Lung (tissue), 12 donors: ENCODE data around the gene ICE1. TPM values are rescaled to one million over a fixed set of nuclear protein-coding genes. Genes with fewer than 3 reads are reported as not detected.

Source experiments
- ATAC-seq: fragments of 200-7000 bp; cut with Tn5 transposase; one replicate; pipeline ENCODE4 v1.9.1; 2020; ENCODE audit warnings: moderate number of reproducible peaks; ENCODE audit not compliant: insufficient read depth, low FRiP score
- DNase-seq, 3 donors: peaks; one replicate each; pipeline ENCODE4 v3.0.0-alpha.2; 2013 to 2017
- H3K27ac ChIP-seq, 2 donors: one replicate each; pipeline ENCODE4 v1.5.1; 2013; ENCODE audit warnings: mild to moderate bottlenecking in 2 of 2, moderate library complexity in 2 of 2, control low read depth in 1 of 2, inconsistent platforms in 1 of 2, low read depth in 1 of 2, low read length in 1 of 2
- H3K27me3 ChIP-seq, 3 donors: one replicate each; pipeline ENCODE4 v1.5.1; 2013; ENCODE audit warnings: low read length in 2 of 3; ENCODE audit not compliant: control insufficient read depth in 3 of 3, insufficient read depth in 3 of 3
- H3K36me3 ChIP-seq, 4 donors: one replicate each; pipeline ENCODE4 v1.5.1; 2013; ENCODE audit warnings: low read length in 4 of 4, mild to moderate bottlenecking in 1 of 4, moderate library complexity in 1 of 4; ENCODE audit not compliant: control insufficient read depth in 4 of 4, insufficient read depth in 4 of 4
- H3K4me1 ChIP-seq, 5 donors: one replicate each; pipeline ENCODE4 v1.5.1; 2013; ENCODE audit warnings: low read length in 5 of 5, mild to moderate bottlenecking in 2 of 5, moderate library complexity in 1 of 5; ENCODE audit not compliant: control insufficient read depth in 5 of 5, insufficient read depth in 5 of 5
- H3K4me3 ChIP-seq: one replicate; pipeline ENCODE4 v1.5.1; 2013; ENCODE audit warnings: mild to moderate bottlenecking, control low read depth, moderate library complexity
- H3K9ac ChIP-seq, 2 donors: one replicate each; pipeline ENCODE4 v1.5.1; 2013; ENCODE audit warnings: low read length in 2 of 2, control low read depth in 1 of 2; ENCODE audit not compliant: insufficient read depth in 1 of 2
- H3K9me3 ChIP-seq, 4 donors: one replicate each; pipeline ENCODE4 v1.5.1; 2013; ENCODE audit warnings: low read length in 3 of 4, mild to moderate bottlenecking in 1 of 4, moderate library complexity in 1 of 4; ENCODE audit not compliant: control insufficient read depth in 4 of 4, insufficient read depth in 3 of 4
- WGBS, 2 donors: extraction: QIAGEN DNeasy Blood & Tissue Kit; methylation state at CpG; one replicate each; pipeline ENCODE4 v1.1.7; 2013; 5-methylcytosine and 5-hydroxymethylcytosine counted together
- polyA plus RNA-seq, 2 donors: library from polyadenylated mRNA; stranded (reverse); fragments of 200-250 nt; gene quantifications; one replicate each; pipeline ENCODE4 v1.2.1, GENCODE V29; 2013
- total RNA-seq, 2 donors: library from RNA; depleted of rRNA in 1 of 2; stranded (reverse); fragments of >200 nt in 1 of 2; gene quantifications; one replicate each; pipeline ENCODE4 v1.2.1, GENCODE V29; 2014 to 2021
- TF ChIP-seq, protein P1 (sequence below): IDR thresholded peaks from 2 replicates; pipeline ENCODE4 v1.5.1; 2012; ENCODE audit warnings: mild to moderate bottlenecking; ENCODE audit errors: control extremely low read depth, extremely low read depth
- donor health status: control.
- donor health status: control.
- donor health status: Bipolar disorder and iron deficiency.
- donor health status: healthy.
- donor health status: DM: yes; HTN: yes; CAD: no.

ICE1 gene
- total and polyA plus RNA-seq, 4 donors = 4.9 to 33.3 (median 14.8) TPM

DNA sequence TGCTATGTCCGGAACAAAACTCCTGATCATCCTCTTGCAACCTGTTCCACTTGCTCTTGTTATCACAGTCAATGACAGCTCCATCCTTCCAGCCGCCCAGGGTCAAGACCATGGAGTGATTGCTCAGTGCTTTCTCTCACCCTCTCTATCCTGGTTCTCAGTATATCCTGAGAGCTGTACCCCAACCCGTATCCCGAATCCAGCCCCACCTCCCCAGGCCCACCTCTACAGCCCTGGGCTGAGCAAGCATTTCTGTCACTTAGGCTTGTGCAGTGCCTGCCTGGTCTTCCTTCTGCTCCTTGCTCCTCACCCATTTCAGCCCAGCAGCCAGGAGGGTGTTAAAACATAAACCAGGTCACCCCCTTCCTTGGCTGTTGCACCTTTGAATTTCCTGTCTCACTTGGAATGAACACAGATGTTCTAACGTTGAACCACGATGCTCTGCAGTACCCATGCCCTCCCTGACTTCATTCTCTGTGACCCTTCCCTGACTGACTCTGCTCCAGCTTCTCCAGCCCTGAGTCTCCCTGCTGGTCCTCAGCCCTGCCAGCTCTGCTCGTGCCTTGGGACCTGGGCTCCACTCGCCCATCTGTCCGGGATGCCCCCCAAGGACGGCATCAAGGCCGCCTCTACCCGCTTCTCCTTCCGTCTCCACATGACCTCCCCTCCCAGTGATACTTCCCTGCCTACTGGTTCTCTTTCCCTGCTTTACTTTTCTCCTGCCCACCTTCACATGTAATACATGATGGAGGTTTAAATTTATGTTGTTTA lies 110.0 kb downstream of the ICE1 start:
- DNase-seq = no peak
- ATAC-seq = no peak
- Histone ChIP-seq H3K9me3 (peaks cover 0 to 3% (median 0%) of the 10 kb centered on the region in 4 donors), H3K9ac (no peak overlapping the region), H3K4me1 (no peaks in the 10 kb centered on the region), H3K27me3 (no peaks in the 10 kb centered on the region), H3K4me3 (no peak overlapping the region), H3K36me3 (no peaks in the 10 kb centered on the region), H3K27ac (no peak overlapping the region)
- 86 to 90% methylated on average over 13 of the region's 13 CpGs for WGBS, 2 donors
- TF ChIP-seq, protein P1, sequence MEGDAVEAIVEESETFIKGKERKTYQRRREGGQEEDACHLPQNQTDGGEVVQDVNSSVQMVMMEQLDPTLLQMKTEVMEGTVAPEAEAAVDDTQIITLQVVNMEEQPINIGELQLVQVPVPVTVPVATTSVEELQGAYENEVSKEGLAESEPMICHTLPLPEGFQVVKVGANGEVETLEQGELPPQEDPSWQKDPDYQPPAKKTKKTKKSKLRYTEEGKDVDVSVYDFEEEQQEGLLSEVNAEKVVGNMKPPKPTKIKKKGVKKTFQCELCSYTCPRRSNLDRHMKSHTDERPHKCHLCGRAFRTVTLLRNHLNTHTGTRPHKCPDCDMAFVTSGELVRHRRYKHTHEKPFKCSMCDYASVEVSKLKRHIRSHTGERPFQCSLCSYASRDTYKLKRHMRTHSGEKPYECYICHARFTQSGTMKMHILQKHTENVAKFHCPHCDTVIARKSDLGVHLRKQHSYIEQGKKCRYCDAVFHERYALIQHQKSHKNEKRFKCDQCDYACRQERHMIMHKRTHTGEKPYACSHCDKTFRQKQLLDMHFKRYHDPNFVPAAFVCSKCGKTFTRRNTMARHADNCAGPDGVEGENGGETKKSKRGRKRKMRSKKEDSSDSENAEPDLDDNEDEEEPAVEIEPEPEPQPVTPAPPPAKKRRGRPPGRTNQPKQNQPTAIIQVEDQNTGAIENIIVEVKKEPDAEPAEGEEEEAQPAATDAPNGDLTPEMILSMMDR = no peak

DNA sequence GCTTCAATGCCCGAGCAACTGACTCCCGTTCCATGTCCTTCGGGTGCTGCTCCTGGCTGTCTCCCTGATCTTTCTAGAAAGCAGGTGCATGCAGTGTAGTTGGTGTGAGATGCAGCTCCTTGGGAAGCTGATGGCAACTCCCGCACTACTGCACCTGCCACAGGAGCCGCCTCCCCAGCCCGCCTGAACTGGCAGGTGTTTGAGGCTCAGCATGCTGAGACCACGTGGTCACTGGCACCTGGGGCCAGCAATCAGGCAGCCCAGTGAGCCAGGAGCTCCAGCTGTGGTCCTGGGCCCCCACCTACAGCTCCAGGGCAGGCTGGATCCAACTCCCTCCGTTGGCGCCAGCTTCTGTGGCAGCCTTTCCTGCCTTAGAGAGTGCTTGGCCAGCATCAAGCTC lies 111.5 kb downstream of the ICE1 start:
- Histone ChIP-seq H3K9ac (no peak overlapping the region), H3K36me3 (no peaks in the 10 kb centered on the region), H3K9me3 (peaks cover 0 to 5% (median 0%) of the 10 kb centered on the region in 4 donors), H3K4me1 (no peaks in the 10 kb centered on the region), H3K27ac (no peak overlapping the region), H3K27me3 (no peaks in the 10 kb centered on the region), H3K4me3 (no peak overlapping the region)
- TF ChIP-seq, protein P1 = no peak
- ATAC-seq = no peak
- 72 to 80% methylated on average over 9 of the region's 9 CpGs for WGBS, 2 donors
- no peak for DNase-seq

DNA sequence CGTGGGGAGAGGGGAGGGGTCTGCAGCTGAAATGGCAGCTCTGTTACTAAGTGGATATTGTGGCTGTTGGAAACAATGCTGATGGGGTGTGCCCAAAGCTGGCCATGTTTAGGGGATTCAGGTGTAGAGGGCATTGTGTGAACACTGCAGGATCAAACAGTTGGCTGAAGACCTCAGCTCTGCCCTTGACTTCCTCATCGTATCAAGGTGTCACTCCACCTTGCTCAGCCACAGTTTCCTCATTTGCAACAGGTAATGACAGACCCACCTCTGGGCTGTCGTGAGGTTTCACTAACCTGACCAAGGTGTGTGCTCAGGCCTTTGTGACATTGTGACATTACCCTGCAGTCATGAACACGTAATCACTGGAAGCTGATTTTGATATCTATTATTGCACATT lies 111.9 kb downstream of the ICE1 start:
- H3K36me3 ChIP-seq = no peaks in the 10 kb centered on the region

More for the DNA sequence above, 111.9 kb downstream of the ICE1 start:
- TF ChIP-seq, protein P1 = no peak
- ATAC-seq (no peak), DNase-seq (no peak)
- H3K4me1 ChIP-seq = no peaks in the 10 kb centered on the region
- no peak overlapping the region for H3K4me3 ChIP-seq
- WGBS, 2 donors = 82 to 83% methylated on average over 4 of the region's 4 CpGs
- H3K9me3 ChIP-seq = peaks cover 0 to 5% (median 0%) of the 10 kb centered on the region in 4 donors
- H3K27ac ChIP-seq = no peak overlapping the region
- H3K27me3 ChIP-seq = no peaks in the 10 kb centered on the region
- no peak overlapping the region for H3K9ac ChIP-seq
